ENCODE results near the gene ZMIZ1.

- no peak for TF ChIP-seq CTCF (IDR thresholded peaks at IDR 0.05; ENCODE audit: low read depth, low read length)
- TF ChIP-seq POLR2A (IDR thresholded peaks at IDR 0.05; ENCODE audit: extremely low read depth, insufficient read length): no peak
- TF ChIP-seq MYC (IDR thresholded peaks at IDR 0.05; ENCODE audit: low read depth, low read length): no peak
Observed at GRCh38 chr10:79136236-79137005, 67.7 kb downstream of the ZMIZ1 start.

All from NB4 (cell line).